CMK (cell line): ENCODE results near the gene CRABP1.

Experiments used
- DNase-seq: peaks from one replicate; pipeline ENCODE4 v3.0.0-alpha.2; 2010; ENCODE audit warnings: low read depth

The CRABP1 gene

DNA sequence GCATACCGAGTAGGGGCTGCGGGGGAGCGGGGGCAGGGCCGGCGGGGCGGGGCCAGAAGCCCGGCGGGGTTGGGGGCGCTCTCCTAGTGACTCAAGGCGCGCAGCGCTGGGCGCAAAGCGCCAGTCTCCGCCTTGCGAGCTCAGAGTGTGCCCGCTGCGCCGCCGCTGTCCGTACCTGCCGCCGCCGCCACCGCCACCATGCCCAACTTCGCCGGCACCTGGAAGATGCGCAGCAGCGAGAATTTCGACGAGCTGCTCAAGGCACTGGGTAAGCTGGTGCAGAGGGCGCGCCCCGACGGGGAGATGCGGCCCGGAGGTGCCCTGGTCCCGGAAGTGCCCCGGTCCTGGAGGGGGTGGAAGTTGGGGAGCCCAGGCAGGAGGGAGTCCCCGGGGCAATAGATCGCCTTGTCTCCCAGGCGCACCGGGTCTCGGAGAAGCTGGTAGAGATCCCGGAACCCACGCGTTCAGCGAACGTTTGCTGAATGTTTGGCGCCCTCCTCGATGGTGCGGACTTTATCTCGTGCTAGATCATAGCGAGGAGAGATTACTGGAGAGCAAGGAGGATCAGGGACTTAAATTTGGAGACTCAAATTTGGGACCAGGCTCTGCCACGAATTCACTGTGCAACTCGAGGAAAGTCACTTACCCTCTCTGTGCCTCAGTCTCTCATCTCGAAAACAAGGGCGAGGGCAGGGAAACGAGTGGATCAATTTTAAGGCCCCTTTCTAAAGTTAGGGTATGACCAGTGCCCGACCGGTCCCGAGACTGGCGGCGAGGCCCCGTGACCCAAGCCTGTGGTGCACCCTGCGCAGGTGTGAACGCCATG lies at the start of gene CRABP1:
TSS of gene CRABP1 (plus strand) at position 123 of the 826 bp plus-strand sequence. CDS start at position 199, 76 bp downstream.
- no peak for DNase-seq

- DNase-seq: no peak
Observed at GRCh38 chr15:78291052-78291451, 49.1 kb upstream of the CRABP1 start.

- no peak for DNase-seq
Observed at GRCh38 chr15:78291698-78292097, 48.5 kb upstream of the CRABP1 start.

- no peak for DNase-seq
Observed at GRCh38 chr15:78292219-78292618, 47.9 kb upstream of the CRABP1 start.

GRCh38 chr15:78299101-78299930 lies 40.8 kb upstream of the CRABP1 start, which contains the start of gene SKIC8:
Gene SKIC8 (minus strand): TSS chr15:78299609. CDS start chr15:78295686, 3,923 bp downstream.
- DNase-seq: peak; percentile 90

DNA sequence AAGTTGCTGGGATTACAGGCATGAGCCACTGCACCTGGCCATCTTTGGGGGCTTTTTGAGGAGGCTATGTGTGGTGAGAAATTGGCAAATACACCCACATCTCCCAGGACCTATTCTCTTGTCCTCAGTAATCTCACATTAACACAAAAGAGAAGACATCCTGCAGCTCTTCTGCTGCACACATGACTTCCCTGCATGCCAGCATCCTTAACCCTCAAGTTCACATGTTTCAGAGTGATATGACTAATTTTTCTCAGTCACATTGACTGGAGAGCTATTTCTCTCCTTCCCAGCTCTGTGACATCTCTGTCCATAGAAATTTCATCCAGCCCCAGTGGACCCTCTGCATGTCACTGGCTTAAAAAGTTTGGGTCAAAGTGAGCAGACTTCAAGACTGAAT lies 38.8 kb upstream of the CRABP1 start:
- no peak for DNase-seq

GRCh38 chr15:78301828-78302227 lies 38.3 kb upstream of the CRABP1 start:
- DNase-seq: no peak

DNA sequence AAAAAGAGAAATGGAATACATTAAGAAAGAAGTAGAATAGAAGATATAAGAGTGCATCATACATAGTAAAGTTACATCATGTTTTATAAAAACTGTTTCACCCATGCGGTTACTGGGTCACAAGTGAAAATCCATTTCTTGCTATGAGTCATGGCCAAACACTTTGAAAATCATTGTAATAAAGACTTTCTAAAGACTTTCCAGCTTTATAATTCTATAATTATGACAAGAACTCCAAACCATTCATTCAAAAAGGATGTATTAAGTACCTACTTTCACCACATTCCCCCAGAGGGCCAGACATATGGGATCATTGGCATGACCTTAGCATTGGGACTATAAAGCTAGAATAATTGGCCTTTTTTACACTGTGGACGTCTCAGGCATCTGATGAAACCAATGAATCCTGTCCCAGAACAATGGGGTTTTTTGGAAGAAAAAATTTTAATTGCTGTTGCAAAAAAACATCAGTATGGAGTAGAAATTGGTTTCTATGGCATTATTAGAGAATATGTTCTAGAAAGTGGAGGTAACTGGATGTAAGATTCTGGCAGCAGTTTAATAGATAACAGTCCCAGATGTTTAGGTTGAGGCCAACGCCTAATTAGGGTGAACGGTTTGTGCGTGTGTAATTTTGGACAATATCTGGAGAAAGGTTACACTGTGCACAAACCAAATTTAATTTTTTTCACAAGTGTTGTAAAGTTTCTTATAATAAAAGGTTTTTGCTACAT lies 37.4 kb upstream of the CRABP1 start:
- no peak for DNase-seq

- DNase-seq: no peak
Observed at GRCh38 chr15:78304216-78305066, 35.7 kb upstream of the CRABP1 start.

DNA sequence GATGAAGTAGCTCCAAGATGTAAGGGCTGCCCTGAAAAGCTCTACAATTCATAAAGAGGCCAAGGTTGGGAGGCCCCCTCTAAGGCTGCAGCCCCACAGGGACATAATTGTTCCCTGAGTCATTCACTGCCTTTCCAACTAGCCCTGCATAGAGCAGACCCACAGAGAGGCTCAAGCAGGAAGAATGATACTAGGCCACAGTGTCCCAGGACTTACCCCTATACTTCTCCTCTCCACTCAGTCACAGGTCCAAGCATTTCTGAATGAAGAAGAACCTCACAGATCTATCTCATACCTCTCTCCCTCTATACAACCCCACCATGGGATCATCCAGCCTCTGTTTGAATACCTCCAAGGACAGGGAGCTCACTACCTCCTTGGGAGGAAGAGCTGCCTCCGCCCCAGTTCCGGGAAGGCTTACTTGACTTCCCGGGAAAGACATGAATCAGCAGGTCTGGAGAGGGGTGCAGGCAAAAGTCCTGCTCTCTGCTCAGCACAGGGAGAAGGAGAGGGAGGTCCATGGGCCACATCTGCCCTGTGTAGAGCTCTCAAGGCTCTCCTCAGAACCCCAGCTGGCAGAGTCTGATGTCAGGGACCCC lies 33.9 kb upstream of the CRABP1 start:
- no peak for DNase-seq

GRCh38 chr15:78307976-78308375 lies 32.2 kb upstream of the CRABP1 start:
- no peak for DNase-seq

GRCh38 chr15:78308422-78309032 lies 31.6 kb upstream of the CRABP1 start:
- DNase-seq: peak; percentile 33

DNA sequence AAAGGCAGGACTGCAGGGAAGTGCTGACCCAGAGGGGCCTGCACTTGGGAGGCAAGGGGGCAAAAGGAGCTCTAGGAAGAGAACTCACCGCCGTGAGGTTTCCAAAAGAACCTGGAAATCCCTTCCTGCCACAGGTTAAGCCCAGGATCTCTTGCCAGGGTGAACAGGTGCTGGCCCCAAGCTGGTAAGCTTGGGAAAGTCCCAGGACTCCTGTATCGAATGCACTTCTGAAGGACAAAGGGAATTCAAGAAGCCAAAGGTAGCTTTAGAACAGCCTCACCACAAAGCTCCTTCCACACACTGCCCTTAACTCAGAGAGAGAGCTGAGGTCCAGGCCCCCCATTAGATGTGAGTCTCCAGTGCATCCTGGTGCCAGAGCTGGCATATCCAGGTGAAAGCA lies 28.9 kb upstream of the CRABP1 start:
- DNase-seq: no peak

GRCh38 chr15:78312536-78312935 lies 27.6 kb upstream of the CRABP1 start:
- DNase-seq: no peak

DNA sequence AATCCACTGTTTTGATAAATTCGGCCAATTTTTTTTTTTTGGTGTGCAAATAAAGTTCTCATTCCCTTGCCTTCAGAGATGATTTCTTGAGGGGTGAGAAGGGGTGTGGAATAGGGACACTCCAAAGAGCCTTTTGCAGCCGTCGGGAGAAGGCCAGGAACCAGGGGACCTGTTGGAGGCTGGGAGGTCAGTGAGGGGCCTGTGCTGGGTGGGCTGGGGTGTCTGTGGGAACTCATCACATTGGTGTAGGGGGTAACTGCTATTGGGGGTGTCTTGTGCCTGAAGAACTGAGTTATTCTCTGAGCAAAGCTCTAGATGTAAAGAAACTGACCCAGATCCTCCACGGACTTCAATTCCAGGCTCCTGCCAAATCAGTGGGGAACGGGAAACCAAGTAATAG lies 27.2 kb upstream of the CRABP1 start:
- no peak for DNase-seq

- DNase-seq: no peak
Observed at GRCh38 chr15:78313383-78313782, 26.8 kb upstream of the CRABP1 start.

GRCh38 chr15:78314181-78314581 lies 26.0 kb upstream of the CRABP1 start:
- DNase-seq: no peak

DNA sequence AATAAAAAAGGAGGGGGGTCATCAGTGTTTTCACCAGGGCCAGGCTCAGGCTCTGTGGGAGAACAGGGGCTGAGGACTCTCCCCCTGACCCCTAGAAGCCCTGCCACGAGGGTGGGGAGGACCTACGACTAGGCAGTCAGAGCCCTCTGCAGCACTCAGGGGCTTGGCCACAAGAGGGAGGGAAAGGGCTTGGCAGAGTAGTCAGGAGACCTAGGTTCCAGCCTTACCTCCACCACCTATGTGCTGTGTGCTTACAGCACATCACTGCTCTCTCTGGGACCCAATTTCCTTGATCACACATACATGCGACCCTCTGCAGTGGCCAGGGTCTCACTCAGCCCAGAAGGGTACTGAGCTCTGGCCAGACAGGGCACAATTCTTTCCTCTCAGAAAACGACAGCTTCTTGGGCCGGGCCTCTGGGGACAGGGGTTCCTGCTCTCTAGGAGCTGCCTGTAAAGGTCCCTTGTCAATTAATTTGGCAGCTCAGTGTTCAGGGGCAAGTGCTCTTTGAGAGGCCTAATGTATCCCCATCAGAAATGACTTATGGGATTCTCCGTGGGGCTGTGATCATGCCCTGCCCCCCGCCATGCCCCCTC lies 24.4 kb upstream of the CRABP1 start:
- no peak for DNase-seq

- DNase-seq: no peak
Observed at GRCh38 chr15:78316283-78317083, 23.7 kb upstream of the CRABP1 start.
